GM18870 (cell line): ENCODE results near the gene WHRN.

Experiments
- ATAC-seq: cut with Tn5 transposase; IDR thresholded peaks from one replicate; pipeline ENCODE4 v1.9.1; 2021; ENCODE audit warnings: moderate library complexity; ENCODE audit not compliant: unreplicated experiment

The WHRN gene

DNA sequence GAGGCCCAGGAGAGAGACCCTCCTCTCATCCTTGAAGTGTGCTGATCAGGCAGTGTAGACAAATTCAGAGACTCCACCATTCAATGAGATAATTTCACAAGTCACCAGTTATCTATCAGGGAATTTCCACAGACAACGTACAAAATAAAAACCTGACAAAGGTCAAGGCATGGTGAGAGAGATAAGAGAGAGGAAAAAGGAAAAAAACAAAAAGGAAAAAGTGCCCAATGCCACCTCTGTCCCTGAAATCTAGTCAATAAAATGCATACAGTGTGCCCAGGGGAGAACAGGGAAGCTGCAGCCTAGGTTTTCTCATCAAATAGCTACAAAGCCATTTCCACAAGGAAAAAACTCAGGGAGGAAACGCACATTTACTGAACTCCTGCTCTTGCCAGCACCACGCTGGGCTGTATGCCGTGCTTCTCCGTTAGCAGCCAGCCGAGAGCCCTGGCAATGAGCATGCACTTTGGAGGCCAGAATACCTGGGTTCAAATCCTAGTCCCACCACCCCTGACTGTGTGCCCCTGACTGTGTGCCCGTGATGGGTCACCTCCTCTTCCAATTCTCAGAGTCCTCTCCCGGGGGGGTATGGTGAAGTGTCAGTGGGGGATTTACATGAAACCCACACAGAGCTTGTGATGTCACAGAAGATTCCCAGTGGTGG, 11.6 kb downstream of the WHRN start:
- ATAC-seq, result no peak

DNA sequence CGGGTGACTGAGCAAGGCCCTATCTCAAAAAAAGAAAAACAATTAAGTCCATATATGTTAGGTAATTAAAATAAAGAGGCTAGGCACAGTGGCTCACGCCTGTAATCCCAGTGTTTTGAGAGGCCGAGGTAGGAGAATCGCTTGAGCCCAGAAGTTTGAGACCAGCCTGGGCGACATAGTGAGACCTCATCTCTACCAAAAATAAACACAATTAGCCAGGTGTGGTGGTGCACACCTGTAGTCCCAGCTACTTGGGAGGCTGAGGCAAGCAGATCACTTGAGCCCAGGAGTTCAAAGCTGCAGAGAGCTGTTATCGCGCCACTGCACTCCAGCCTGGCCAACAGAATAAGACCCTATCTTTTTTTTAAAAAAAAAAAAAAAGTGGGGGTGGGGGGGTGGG, 12.3 kb downstream of the WHRN start:
- no peak for ATAC-seq

DNA sequence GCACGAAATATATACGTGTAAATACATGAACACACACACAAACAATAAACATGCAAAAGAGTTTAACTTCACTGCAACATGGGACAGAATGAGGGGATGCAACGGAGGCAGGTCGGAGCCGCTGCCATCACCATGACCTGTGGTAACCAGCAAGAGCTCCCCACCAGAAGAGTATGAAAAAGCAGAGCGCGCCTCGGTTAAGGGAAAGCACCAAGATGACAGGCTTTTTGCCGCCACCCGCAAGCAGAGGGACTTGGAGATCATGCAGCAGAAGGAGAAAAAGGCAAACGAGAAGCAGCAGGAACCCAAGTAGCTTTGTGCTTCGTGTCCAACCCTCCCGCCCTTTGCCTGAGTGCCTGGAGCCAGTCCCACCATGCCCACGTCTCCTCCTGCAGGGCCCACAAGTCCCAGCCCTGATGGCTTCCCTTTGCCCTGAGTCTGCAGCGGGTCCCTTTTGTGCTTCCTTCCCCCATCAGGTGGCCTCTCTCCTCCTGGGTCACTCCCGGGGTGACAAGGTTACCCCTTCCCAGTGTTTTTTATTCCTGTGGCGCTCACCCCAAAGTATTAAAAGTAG, 13.8 kb downstream of the WHRN start:
- ATAC-seq, result no peak

DNA sequence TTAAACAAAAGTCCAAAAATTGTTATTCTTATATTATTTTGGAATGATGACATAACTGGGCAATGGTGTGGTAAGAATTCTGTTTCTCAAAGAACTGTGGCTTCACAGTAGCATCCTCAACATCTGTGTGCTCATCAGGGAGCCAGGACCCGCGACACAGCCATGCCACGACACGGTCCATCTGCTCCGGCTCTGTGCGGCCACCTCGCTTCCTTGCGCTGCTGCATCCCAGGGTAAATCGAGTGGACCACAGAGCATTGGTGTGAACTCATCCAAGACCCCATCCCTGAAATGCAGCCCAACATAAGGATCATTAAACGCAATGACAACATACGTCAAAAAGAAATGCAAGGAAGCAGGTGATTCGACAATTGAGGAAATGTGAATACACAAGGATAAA, 15.3 kb downstream of the WHRN start:
- ATAC-seq, result no peak

DNA sequence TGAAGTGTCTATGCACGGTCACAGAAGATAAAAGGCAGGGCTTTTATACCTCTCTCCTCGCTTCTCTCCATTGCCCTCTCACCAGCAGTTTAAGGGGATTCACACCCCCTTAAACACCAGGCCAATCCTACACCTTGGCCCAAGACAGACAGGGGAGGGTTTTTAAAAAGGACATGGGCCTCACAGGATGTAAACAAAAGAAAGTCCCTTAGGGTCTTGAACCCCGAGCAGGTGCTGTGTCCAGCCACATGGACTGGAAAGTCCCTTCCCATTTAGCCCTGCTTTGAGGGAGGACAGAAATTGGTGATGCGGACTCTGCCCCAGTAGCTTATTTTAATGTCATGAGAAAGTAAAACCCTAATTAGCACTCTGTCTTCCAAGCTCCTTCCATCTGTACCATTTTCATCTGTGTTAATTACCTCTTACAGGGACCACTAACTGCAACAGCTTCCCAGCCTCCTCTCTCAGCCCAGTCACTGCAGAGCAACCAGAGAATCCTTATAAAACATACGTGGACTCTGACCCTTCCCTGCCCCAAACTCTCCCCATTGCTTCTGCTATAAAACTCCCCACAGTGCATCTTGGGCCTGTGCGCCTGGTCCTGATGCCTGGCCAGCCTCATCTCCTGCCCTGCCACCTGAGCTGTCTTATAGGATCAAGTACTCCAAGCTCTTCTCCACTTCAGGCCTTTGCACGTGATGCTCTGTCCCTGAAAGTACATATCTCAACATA, 16.7 kb downstream of the WHRN start:
- no peak for ATAC-seq

DNA sequence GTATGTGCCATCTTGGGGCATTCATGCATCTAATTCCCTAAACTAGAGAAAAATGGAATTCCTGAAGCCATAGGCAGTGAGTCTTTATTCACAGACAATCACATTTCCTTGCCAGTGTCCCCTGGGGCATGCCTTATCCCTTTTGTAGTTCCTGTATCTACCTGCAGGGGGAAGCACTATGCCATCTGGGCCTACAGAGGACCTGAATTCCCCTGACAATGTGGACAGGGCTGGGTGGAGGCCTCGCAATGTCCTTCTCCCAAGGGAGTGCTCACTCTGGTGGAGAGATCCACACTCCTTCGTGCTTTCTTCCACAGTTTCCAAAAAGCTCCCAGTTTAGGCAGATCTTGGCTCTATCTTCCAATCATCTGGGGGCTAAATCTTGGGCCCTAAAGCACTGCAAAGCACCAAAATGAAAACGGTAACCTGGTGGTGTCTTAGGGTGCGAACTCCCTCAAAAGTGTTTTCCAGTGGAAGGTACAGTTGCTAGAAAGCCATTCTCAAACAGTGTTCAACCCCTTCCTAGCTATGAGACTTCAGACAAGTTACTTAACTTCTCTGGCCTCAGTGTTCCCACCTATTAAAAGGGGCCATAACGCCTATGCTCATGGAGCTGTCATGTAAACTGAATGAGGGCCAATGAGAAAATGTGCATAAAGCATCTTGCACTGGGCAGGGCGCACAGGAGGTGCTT, 17.5 kb downstream of the WHRN start:
- ATAC-seq, result peak; percentile 58

DNA sequence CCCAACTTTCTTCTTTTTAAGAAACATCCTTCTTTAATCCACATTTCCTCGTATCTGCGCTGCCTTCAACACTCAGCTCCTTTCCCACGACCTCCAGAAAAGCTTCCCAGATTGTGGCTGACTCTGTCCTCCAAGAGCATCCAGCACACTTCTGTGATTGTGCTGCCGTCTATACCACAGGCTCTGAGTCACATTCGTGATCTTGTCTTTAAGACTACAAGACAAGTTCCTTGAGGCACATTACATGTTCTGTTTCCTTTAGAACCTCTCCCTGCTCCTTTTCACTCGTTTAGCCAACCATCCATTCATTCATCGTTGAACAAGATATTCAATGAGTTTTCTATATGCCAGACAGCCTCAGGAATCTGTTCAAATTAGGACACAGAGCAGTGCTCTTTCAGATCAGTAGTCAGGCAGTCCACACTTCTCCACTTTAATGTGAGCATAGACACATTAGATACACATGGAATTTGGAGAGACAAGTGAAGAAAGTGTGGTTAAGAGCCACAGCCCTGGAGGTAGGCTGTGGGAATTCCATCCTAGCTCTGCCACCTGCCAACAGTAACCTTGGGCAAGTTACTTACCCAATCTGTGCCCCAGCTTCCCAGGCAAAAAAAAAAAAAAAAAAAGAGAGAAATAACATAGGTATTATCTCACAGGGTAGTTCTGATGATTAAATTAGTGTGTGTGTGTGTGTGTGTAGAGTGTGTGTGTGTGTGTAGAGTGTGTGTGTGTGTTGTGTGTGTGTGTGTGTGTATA, 18.9 kb downstream of the WHRN start:
- no peak for ATAC-seq

DNA sequence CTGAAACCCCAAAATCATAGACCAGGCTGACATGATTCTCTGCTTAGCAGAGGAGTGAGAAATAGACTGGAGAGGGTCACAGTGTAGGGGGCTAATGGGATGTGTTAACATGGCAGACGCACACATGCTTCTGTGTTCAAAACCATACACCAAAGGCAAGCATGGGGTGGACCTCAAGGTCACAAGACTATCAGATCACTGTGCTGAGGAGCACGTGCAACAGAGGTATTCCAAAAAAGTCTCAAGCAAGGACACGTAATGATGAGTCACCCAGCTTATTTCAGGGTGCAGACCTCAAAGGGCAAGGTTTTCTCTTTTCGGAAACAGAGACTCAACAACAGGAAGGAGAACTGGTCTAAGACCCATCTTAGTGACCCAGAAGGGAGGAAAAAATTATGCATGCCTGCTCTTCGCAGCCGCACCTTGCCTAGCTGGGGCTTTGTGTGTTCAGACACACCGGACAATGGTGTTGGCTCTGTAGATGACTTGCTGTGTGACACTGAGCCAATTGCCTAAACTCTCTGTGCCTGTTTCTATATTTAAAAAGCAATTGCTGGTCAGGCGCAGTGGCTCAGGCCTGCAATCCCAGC, 20.3 kb downstream of the WHRN start:
- peak; percentile 49 for ATAC-seq

DNA sequence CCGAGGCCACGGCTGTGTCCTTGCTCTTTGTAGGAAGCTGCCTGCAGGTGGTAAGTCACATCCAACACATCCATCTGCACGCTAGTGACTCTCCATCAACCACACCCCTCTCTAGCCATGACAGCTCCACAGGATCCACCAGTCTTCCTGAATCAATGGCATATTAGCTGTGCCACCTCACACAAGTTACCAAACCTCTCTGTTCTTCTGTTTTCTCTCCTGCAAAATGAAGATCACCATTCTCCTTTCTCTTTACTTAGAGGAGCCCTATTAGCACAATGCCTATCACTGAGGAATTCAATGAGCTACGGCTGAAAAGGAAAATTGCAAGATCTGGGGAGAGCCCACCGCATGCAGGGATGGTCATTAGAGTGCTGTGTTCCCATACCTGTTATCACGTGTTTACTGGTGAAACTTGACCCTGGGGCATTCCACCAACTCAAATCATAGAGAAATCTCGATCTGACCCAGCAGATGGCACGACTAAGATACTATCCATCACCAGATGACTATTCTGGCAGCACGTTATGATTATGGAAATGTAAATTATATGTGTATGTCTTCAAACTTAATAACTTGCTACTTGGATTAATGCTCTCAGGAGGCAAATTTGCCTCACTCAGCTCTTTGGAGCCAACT, 20.9 kb downstream of the WHRN start:
- peak; percentile 40 for ATAC-seq

DNA sequence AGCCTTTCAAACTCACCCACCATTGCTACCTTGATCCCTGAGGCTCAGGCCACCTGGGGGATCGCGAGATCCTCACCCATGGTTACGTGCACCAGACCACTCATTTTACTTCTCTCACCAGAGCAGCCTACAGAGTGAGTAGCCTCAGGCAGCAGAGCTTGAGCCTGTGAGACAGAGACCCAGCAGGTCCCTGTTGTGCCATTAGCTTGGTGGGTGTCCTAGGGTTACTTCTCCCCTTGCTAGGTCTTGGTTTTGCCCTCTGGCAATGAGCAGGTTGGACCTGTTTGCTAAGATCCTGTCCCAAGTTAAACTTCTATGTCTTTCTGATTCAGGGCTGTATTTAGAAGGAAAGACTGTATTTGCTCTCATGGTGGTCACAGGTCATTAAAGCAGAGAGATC, 21.8 kb downstream of the WHRN start:
- ATAC-seq, result no peak

DNA sequence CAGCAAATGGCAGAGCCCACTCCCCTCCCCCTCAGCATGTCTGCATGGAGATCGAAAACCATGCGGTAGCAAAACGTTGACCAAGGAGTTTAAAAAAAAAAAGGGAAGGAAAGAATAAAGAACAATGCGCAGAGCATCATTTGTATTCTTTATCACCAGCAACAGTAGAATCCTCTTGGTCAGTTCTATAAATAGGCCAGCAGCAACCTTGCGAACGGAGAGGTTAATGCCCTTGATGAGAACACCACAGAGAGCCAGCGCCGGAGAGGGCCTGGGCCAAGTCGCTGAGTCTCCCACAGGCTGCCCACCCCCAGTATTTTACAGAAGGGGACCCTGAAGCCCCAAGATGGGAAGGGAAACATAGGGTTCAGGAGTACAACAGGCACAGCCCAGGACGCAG, 22.7 kb downstream of the WHRN start:
- no peak for ATAC-seq

DNA sequence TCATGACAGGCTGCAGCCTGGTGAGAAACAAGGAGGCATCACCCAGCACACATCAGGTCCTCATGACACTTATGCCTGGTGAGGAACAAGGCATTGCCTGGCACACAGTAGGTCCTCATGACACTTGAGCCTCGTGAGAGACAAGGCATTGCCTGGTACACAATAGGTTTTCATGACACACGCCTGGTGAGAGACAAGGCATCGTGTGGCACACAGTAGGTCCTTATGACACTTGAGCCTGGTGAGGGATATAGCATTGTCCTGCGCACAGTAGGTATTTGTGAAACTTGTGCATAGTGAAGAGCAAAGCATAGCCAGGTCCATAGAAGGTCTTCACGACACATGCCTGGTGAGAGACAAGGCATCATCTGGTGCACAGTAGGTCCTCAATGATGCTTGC, 23.5 kb downstream of the WHRN start:
- no peak for ATAC-seq

DNA sequence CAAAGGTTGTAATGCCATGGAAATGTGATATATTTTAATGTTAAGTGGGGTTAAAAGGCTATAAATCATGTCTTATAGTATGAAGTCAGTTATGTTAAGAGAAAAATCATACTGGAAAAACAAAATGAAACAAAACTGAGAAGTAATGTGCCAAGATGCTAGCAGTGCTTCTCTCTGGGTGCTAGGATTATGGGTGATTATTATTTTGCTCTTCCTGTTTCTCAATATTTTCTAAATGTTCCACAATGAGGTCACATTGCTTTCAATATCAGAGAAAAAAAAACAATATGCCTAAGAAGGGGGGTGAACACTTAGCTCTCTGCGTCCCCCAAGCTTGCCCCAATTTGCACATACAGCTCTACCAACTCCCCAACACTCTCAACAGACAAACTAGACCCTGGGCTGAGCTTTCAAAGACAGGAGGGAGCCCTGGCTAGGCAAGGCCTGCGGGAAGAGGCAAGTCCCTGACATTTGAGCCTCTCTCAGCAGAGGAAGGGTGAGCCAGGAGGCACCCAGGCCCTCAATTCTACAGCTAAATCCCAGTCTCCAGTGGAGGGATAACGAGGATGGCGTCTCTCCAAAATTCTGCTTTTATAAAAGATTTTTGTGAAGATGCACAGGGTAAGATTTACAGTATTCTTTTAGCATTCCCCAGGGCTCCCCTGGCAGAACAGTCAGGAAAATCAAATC, 24.4 kb downstream of the WHRN start:
- no peak for ATAC-seq

DNA sequence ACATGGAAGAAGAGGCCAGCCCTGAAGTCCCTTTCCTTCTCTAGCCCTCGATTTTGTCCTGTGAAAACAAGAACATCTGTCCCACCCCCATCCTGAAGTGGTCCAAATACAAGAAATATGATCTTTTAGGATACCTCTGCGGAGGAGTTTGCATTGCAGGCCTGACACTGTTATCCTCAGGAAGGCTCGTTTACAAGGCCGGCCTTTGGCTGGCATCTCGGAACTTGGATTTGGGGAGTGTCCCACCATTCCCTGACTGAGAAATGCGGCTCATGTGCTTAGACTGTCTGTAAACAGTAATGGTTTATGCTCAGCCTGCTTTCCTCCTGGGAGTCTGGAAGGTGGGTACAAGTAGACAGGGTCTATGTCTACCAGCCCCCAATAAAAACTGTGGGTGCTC, 26.4 kb downstream of the WHRN start:
- no peak for ATAC-seq

DNA sequence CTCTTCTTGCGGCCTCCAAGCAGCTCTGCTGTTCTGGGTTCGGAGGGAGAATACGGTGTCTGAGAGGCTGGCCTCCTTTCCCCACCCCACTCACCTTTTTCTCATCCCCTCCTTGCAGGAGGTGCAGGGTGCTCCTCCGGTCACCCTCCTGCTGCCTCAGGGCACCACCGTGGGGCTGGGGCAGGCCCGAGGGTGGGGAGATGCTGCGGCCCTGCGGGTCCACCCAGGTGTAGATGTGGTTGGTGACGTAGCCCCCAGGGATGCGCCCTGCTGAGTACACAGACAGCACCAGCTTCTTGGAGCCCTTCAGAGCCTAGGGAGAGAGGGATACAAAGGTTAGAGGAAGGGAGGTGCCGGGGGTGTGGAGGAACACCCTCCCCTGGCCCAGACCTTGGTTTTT, 26.8 kb downstream of the WHRN start:
- no peak for ATAC-seq

DNA sequence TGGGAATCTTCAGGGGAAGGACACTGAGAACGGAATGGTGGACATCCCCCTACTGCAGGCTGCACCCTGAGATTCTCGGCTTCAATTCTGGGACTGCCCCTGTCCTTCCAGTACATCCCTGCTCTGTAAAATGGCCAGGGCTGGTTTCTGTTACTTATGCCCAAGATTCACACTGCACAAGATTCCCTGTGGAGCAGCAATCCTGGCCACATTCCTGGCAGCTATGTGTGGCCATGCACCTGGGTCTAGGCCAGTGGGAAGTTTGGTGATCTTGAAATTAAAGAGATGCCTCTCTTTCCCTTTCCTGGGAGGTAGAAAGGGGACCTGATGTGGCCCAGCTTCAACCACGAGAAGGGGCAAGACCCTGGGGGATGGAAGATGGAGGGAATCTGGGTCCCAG, 27.6 kb downstream of the WHRN start:
- no peak for ATAC-seq

DNA sequence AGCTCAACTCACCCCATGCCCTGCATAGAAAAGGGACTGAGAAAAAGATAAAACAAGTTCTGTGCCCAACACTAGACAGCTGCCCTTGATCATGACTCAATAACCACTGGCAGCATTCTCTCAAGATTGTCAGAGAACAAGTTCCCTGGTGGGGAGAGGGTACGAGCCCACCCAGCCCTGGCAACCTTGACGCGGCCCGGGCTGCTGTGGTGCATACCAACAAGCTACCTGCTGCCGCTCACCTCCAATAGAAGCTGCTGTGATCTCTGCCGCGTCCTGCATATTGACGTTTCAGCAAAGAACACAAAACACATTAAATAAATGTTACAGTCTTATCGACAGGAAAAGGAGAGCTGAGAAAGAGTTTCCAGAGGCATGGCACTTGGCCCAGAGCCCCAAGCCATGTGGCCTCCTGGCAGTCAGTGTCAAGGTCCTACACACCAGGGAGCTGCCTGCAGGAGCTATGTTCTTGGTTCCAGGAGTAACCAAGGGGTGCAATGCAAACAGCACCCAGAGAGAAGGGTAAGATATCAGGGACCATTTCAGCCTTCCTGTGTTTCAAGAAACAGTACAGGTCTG, 28.3 kb downstream of the WHRN start:
- ATAC-seq, result no peak

DNA sequence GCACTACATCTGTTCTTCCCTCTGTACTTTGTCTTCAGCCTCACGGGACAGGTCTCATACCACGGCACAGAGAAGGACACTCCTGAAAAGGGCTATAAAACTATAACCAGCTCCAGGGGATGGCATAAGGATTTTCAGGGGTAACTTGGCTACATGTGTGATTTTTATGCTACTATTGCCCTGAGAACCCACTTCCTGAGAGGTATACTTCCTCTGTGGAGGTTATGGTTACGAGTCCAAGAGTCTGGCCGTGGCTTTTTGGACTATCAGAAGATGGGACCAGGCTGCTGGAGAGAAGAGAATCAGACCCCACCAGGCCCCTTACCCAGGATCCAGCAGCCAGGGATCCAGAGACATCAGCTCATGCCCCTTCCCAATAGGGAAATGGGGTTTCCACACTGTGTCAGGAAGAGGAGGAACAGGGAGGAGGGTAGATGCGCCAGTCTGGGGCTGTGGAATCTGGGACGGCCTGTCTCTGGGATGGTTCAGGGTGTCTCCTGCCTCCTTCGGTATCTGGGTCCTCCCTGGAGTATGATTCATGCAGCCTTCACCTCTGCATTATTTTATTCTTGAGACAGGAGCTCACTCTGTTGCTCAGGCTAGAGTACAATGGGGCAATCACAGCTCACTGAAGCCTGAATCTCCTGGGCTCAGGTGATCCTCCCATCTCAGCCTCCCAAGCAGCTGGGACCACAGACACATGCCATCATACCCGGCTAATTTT, 29.7 kb downstream of the WHRN start:
- no peak for ATAC-seq

DNA sequence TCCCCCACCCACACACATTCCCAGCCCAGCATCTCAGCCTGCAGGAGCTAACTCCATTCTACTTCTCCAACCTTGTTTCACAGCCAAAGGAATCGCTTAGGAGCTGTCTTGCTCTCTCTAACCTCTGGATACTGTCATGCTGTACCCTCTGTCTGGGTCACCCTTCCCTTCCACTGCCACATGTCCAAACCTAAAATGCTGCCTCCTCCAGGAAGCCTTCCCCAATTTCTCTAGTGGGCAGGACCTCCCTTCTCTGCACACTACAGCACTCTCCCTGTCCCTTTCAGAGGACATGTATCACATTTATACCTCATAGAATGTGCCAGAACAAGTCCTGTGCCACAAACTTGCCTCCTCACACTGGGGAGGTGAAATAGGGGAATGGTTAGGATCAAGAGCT, 30.8 kb downstream of the WHRN start:
- no peak for ATAC-seq
